22Rv1 (cell line): ENCODE data around the gene RALGPS2.

Source experiments
- ZFX ChIP-seq: fragments of 450-650 bp; IDR thresholded peaks from 2 replicates; pipeline ENCODE4 v1.6.1; 2017; ENCODE audit warnings: antibody characterized with exemption, borderline replicate concordance
- TF ChIP-seq, protein P1 (sequence below): fragments of 450-650 bp; IDR thresholded peaks from 2 replicates; pipeline ENCODE4 v1.5.1; 2017; ENCODE audit warnings: mild to moderate bottlenecking

DNA sequence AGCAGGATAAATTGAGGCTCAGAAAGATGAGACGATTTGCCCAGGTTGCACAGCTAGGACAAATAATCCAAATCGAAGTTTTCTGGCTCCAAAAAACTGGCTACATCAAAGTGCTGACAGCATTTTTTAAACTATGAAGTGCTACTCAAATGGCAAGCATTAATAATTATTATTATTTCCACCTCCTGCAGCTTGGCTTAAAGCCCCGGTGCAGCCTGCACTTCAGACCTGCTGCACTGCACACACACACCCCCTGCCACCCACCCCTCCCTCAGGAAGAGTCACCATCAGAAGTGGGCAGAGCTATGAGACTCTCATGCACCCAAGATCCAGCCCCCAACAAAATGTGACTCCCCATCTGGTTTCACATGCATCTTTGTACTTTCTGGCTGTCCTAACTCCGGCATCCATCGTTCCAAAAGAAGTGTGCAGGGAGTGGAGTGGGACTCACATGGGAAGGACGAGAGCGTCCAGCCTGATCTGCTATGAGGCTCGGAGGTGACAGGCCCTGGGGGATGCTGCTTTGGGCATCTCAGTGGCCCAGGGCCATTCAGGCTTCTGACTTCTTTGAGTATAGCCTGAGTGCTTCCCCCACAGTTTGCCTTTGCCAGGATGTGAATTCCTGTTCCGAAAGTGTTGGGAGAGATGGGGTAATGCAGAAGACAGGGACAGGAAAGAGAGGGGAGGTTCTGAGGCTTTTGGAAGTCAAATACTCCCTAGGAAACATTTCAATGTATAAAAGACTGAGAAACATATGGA is 235.6 kb downstream of the RALGPS2 start:
- TF ChIP-seq, protein P1, sequence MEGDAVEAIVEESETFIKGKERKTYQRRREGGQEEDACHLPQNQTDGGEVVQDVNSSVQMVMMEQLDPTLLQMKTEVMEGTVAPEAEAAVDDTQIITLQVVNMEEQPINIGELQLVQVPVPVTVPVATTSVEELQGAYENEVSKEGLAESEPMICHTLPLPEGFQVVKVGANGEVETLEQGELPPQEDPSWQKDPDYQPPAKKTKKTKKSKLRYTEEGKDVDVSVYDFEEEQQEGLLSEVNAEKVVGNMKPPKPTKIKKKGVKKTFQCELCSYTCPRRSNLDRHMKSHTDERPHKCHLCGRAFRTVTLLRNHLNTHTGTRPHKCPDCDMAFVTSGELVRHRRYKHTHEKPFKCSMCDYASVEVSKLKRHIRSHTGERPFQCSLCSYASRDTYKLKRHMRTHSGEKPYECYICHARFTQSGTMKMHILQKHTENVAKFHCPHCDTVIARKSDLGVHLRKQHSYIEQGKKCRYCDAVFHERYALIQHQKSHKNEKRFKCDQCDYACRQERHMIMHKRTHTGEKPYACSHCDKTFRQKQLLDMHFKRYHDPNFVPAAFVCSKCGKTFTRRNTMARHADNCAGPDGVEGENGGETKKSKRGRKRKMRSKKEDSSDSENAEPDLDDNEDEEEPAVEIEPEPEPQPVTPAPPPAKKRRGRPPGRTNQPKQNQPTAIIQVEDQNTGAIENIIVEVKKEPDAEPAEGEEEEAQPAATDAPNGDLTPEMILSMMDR = no peak
- TF ChIP-seq ZFX = no peak
